Measurements from ENCODE around the gene SLC23A2.

The SLC23A2 gene

DNA sequence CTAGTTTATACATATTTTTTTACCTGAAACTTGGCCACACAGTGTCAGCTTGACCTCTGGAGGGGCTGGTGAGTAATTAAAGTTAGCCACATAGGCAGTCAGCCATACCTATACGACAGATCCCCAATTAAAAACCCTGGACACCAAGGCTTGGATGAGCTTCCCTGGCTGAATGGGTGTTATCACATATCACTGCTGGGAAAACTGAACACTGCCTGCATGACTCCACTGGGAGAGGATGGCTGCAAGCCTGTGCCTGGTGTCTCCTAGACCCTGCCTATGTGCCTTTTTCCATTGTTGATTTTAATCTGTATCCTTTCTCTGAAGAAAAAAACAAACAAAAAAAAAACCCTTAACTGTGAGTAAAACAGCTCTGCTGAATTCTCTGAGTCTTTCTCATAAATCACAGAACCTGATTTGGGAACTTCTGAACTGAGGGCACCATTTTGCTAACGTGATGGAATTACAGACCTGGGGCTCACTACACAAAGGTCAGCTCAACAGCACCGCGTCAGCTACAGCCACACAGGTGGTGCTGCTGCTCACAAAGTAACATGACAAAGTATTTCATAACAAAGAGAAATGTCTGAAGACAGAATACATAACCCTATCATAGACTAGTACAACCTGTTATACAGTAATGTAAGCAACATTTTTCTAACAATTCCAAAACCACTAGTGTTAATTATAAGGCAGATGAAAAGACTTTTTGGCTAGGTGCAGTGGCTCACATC lies 97.0 kb downstream of the SLC23A2 start:
- DNase-seq (ENCODE audit: insufficient read length) (no peak), FAIRE-seq (no peak)
- TF ChIP-seq POLR2AphosphoS5 (IDR thresholded peaks at IDR 0.05; ENCODE audit: low read depth, low read length): no peak
- TF ChIP-seq TAF1 (IDR thresholded peaks at IDR 0.05; ENCODE audit: borderline replicate concordance, low read depth, low read length): no peak
- no peak for TF ChIP-seq POLR2A (IDR thresholded peaks at IDR 0.05; ENCODE audit: low read depth, low read length)

DNA sequence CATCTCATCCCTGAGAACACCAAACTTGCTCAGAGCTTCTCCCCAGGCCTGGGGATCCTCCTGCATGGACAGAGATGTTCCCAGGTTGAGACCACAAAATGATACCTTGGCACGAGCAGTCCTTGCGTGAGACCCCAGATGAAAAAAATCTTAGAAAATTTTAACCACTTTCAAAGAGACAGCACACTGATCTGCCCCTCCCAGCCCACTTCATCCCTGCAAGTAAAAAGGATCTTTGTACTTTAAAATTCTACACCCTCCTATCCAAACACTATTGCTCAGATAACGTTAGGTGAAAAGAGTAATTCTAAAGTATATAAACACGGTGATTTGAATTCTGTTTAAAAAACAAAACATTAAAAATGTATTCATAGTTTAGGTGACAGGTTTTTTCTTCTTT lies 98.5 kb downstream of the SLC23A2 start:
- DNase-seq (ENCODE audit: insufficient read length): no peak
- no peak for TF ChIP-seq TAF1 (IDR thresholded peaks at IDR 0.05; ENCODE audit: borderline replicate concordance, low read depth, low read length)
- TF ChIP-seq POLR2A (IDR thresholded peaks at IDR 0.05; ENCODE audit: low read depth, low read length): no peak
- no peak for TF ChIP-seq POLR2AphosphoS5 (IDR thresholded peaks at IDR 0.05; ENCODE audit: low read depth, low read length)
- no peak for FAIRE-seq

DNA sequence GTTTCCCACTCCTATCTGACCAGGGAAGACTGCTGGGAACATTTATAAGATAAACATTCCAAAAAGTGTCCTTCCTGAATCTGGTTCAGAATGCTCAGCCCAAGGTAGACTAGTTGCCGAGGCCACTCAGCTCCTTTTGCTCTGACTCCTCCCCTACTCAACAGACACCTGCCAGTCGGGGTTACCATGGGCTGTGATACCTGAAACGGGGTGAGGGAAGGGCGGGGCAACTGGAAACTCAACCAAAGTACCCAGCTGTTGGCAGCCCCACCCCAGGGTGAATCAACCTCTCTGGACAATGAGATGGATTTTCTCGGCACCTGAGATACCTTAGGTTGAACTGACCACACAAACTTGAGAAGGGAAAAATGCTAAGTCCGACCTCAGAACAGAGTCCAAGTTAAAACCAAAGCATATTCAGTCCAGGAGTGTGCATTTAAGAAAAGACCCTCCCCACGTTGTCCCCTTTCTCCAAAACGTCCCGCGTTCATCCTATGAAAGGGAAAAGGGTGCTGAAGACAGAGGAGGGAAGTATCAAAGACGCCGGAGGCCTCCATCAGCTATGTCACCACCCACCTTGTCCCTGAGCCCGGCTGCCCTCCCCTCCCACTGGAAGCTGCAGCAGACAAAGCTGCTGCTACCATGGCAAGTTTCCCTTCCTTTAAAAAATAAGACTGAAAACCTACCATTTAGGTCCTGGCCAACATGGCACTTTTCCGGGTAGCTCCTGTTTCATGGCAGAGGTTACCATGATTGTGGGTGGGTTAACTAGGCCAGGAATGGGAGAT lies 100.1 kb downstream of the SLC23A2 start:
- FAIRE-seq: no peak
- TF ChIP-seq TAF1 (IDR thresholded peaks at IDR 0.05; ENCODE audit: borderline replicate concordance, low read depth, low read length): no peak
- DNase-seq (ENCODE audit: insufficient read length): no peak

DNA sequence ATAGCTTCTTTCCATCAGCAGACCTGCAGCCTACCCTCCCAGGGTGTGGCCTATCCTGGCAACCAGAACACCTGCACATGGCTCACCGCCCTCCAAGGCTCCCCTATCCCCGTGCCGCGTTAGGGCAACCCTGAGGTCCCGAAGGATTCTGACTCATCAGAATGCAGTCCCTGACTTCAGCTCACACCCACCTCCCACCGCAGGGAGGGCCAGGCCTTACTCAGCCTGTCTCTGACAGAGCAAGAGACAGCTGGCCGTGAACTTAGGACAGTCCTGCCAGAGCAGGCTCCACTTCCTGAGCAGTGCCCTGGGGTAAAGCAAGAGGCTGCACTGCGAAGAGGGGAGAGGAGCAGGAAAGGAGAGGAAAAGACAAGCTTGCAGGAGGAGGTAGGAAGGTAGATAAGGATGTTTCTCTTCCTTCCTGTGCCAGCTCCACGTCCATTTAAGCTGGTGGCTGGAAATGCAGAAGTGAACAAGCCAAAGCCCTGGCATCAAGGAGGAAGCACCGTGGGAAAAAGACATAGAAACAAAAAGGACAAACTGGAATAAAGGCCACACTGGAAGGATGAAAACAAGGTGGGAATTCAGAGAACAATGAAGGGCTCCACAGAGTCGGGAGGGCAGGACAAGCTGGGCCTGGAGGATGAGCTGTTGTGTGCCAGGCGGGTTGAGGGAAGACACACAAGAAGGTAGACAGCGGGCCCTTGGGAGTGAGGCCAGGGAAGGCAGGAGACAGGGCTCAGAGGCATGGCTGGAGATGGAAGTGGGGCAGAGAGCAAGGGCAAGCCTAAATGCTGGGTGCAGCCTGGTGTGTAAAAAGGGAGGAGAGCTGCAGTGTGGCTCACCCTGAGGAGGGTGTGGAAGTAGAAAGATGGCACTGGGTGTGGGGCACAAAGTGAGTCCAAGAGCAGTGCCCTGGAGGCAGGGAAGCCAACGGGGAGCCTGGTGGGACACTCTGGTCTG lies 102.7 kb downstream of the SLC23A2 start:
- TF ChIP-seq POLR2AphosphoS5 (IDR thresholded peaks at IDR 0.05; ENCODE audit: low read depth, low read length): no peak
- no peak for TF ChIP-seq TAF1 (IDR thresholded peaks at IDR 0.05; ENCODE audit: borderline replicate concordance, low read depth, low read length)
- no peak for TF ChIP-seq POLR2A (IDR thresholded peaks at IDR 0.05; ENCODE audit: low read depth, low read length)
- DNase-seq (ENCODE audit: insufficient read length) (no peak), FAIRE-seq (no peak)

DNA sequence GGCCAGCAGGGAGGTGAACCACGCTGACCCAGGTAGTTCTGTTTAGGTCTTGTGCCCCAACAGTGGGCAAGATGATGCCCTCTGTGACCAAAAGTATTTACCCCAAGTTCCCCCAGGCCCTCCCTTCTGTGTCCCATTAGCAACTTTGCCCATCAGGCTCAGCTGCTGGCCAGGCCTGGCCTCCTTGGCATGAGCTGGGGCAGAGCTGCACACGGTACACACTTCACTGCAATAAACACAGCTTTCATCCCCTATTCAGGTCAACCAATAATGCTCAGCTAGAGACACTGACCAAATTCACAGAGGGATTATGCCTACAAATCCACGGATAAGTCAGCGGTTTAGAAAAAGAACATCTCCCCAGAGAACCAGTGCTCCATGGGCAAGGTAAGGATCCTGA lies 103.7 kb downstream of the SLC23A2 start:
- FAIRE-seq (no peak), DNase-seq (ENCODE audit: insufficient read length) (no peak)
- TF ChIP-seq POLR2AphosphoS5 (IDR thresholded peaks at IDR 0.05; ENCODE audit: low read depth, low read length) (no peak), POLR2A (IDR thresholded peaks at IDR 0.05; ENCODE audit: low read depth, low read length) (no peak), TAF1 (IDR thresholded peaks at IDR 0.05; ENCODE audit: borderline replicate concordance, low read depth, low read length) (no peak)

DNA sequence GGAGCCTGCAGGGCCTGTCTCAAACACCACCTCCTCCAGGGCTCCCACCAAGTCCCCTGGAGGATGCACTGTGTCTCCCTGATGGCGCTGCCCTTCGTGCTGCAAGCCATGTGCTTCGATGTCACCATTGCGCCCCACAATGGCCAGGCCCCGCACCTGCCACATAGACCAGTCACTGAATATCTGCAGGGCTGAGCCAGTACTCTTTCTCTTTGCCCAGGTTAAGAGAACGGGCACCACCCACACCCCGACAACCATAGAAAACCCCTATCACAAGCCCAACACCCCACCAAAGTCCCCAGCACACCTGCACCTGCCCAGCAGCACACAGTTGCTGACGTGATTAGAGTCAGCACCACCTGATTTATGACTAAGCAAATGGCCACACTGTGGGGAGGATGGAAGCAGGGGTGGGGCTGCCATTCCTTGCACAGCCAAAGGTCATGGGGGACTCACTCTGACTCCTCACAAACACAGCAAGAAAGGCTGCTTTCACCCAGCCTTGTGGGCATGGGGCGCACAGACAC lies 104.3 kb downstream of the SLC23A2 start:
- FAIRE-seq (no peak), DNase-seq (ENCODE audit: insufficient read length) (peak; percentile 17)
- TF ChIP-seq POLR2A (IDR thresholded peaks at IDR 0.05; ENCODE audit: low read depth, low read length) (no peak), POLR2AphosphoS5 (IDR thresholded peaks at IDR 0.05; ENCODE audit: low read depth, low read length) (no peak), TAF1 (IDR thresholded peaks at IDR 0.05; ENCODE audit: borderline replicate concordance, low read depth, low read length) (no peak)

DNA sequence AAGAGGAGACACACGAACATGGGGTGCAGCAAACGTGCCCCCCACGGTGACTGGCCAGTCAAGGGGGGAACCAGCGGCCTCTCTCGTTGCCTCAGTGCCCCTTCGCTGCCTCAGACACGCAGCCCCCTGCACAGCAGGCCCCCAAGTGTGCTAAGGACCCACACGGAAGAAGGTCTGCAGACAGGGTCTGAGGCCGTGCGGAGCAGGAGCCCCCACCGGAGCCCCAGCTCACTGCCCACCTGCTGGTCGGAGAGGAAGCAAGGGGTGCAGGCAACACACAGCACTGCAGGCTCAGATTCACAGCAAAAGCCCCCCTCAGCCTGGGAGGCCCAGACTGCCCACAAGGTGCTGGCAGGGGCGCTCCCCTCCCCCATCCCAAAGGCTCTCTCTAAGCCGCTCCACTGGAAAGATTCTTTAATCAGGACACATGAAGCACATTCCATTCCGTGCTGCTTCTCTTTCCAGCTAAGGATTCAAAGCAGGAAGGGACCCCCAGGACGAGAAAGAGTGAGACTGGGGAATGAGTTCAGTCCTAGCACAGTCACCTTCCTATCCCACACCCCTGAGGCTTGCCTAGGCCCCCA lies 105.1 kb downstream of the SLC23A2 start:
- TF ChIP-seq POLR2A (IDR thresholded peaks at IDR 0.05; ENCODE audit: low read depth, low read length) (no peak), POLR2AphosphoS5 (IDR thresholded peaks at IDR 0.05; ENCODE audit: low read depth, low read length) (no peak), TAF1 (IDR thresholded peaks at IDR 0.05; ENCODE audit: borderline replicate concordance, low read depth, low read length) (no peak)
- FAIRE-seq (no peak), DNase-seq (ENCODE audit: insufficient read length) (no peak)

DNA sequence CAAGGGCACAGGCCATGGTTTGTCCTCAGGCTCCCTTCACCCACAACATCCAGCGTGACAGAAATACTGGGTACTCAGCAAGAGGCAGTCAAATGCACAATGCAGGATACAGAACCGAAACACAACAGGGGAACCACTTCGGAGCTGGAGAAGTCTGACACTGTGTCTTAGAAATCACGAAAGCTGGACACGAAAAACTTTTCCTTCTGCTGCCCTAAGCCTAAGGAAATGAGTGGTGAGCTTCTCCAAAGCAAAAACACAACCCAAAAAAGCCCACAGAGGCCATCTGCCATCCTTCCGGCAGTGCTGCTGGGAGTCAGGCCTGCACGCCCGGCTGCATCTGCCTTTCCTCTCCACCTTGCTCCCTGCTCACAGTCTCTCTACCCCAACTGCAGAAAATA lies 106.3 kb downstream of the SLC23A2 start:
- TF ChIP-seq POLR2A (IDR thresholded peaks at IDR 0.05; ENCODE audit: low read depth, low read length): no peak
- no peak for TF ChIP-seq POLR2AphosphoS5 (IDR thresholded peaks at IDR 0.05; ENCODE audit: low read depth, low read length)
- no peak for TF ChIP-seq TAF1 (IDR thresholded peaks at IDR 0.05; ENCODE audit: borderline replicate concordance, low read depth, low read length)
- DNase-seq (ENCODE audit: insufficient read length) (no peak), FAIRE-seq (peak; percentile 95)

DNA sequence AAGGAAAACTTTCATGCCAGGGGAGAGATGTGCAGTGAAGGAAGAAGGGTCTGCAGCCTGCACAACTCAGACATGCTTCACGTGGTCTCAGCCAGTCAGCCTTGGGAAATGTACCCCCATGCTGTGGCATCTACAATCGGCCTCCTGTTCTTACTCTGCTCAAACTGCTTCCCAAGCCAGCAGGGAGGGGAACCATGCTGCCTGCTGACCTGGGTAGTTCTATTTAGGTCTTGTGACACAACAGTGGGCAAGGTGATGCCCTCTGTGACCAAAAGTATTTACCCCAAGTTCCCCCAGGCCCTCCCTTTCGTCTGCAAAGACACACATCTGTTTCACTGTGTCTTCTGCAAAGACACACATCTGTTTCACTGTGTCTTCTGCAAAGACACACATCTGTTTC lies 106.9 kb downstream of the SLC23A2 start:
- FAIRE-seq (peak; percentile 56), DNase-seq (ENCODE audit: insufficient read length) (no peak)

DNA sequence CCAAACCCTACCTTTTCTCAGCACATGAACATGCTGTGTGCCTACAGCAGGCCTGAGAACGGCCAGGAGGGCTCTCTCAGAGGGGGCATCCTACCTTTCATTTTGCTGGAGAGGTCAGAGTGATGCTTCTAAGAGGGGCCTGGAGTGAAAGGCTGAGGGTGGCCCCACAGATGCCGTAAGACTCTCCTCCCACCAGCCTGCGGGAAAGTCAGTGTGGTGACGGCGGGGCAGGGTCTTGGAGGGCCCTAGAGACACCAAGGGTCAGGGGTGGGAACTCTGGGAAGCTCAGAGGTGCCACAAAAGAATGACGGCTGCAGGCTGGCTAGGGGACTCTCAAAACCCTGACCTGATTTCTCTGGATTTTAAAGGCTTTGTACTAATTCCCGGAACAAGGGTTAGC lies 107.6 kb downstream of the SLC23A2 start:
- no peak for DNase-seq (ENCODE audit: insufficient read length)
- FAIRE-seq: no peak
- TF ChIP-seq TAF1 (IDR thresholded peaks at IDR 0.05; ENCODE audit: borderline replicate concordance, low read depth, low read length): no peak
- no peak for TF ChIP-seq POLR2A (IDR thresholded peaks at IDR 0.05; ENCODE audit: low read depth, low read length)
- TF ChIP-seq POLR2AphosphoS5 (IDR thresholded peaks at IDR 0.05; ENCODE audit: low read depth, low read length): no peak

More for the DNA sequence above, 106.9 kb downstream of the SLC23A2 start:
- TF ChIP-seq TAF1 (IDR thresholded peaks at IDR 0.05; ENCODE audit: borderline replicate concordance, low read depth, low read length) (no peak), POLR2AphosphoS5 (IDR thresholded peaks at IDR 0.05; ENCODE audit: low read depth, low read length) (no peak), POLR2A (IDR thresholded peaks at IDR 0.05; ENCODE audit: low read depth, low read length) (no peak)

DNA sequence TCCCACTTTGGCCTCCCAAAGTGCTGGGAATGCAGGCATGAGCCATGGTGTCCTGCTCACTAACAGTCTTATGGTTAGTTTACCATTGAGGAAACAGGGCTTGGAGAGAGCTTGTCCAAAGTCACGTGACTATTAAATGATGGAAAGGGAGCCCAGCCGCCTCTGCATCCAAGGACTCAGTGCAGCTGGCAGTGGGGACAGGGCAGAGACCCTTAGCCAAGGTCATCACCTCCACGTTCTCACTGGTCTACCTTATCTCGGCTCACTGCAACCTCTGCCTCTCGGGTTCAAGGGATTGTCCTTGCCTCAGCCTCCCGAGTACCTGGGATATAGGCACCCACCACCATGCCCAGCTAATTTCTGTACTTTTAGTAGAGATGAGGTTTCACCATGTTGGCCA lies 109.3 kb downstream of the SLC23A2 start:
- TF ChIP-seq POLR2A (IDR thresholded peaks at IDR 0.05; ENCODE audit: low read depth, low read length) (no peak), POLR2AphosphoS5 (IDR thresholded peaks at IDR 0.05; ENCODE audit: low read depth, low read length) (no peak), TAF1 (IDR thresholded peaks at IDR 0.05; ENCODE audit: borderline replicate concordance, low read depth, low read length) (no peak)
- DNase-seq (ENCODE audit: insufficient read length): no peak
- FAIRE-seq: no peak

Measured in GM12892 (cell line).